Measurements from ENCODE around the gene NANS. TPM values are rescaled to one million over a fixed set of nuclear protein-coding genes. Genes with fewer than 3 reads are reported as not detected.
"Not testable (repeated sequence)": the region's sequence is repeated elsewhere in the genome, so short reads cannot be mapped to it uniquely, and the experiment has no call there.

Gene NANS
- total RNA-seq, 1 donor from 2014 or later, result 41.4 TPM

DNA sequence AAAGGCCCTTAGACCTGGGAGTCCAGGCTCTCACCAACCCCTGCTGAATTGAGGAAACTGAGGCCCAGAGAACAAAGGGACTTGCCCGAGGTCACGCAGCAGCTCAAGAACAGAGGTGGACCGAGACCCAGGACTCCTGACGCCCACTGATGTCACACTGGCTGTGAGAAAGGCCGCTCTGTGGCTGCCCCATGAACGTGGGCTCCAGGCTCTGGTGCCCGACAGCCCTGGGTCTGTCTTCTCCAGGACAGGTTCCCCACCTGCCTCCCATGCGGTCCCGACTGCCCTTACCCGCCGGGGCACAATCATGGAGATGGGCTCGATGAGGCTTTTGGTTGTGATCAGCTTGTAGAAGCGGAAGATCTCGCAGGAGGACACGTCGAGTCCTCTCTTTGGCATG, 71.8 kb downstream of the NANS start:
- Mint-ChIP-seq H3K4me1 (ENCODE audit: unreplicated experiment) (no peaks in the 10 kb centered on the region), H3K27me3 (ENCODE audit: unreplicated experiment) (no peaks in the 10 kb centered on the region), H3K36me3 (ENCODE audit: low read depth, unreplicated experiment) (no peaks in the 10 kb centered on the region), H3K27ac (ENCODE audit: unreplicated experiment) (no peak overlapping the region), H3K9me3 (ENCODE audit: unreplicated experiment) (no peaks in the 10 kb centered on the region), H3K4me3 (ENCODE audit: unreplicated experiment) (no peak overlapping the region)
- no peak for DNase-seq (ENCODE audit: low spot score)
- TF ChIP-seq, protein P1, sequence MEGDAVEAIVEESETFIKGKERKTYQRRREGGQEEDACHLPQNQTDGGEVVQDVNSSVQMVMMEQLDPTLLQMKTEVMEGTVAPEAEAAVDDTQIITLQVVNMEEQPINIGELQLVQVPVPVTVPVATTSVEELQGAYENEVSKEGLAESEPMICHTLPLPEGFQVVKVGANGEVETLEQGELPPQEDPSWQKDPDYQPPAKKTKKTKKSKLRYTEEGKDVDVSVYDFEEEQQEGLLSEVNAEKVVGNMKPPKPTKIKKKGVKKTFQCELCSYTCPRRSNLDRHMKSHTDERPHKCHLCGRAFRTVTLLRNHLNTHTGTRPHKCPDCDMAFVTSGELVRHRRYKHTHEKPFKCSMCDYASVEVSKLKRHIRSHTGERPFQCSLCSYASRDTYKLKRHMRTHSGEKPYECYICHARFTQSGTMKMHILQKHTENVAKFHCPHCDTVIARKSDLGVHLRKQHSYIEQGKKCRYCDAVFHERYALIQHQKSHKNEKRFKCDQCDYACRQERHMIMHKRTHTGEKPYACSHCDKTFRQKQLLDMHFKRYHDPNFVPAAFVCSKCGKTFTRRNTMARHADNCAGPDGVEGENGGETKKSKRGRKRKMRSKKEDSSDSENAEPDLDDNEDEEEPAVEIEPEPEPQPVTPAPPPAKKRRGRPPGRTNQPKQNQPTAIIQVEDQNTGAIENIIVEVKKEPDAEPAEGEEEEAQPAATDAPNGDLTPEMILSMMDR (IDR thresholded peaks at IDR 0.05; ENCODE audit: unreplicated experiment), result no peak

- H3K4me3 Mint-ChIP-seq (ENCODE audit: unreplicated experiment), result no peak overlapping the region
- H3K4me1 Mint-ChIP-seq (ENCODE audit: unreplicated experiment), result no peaks in the 10 kb centered on the region
- no peak for DNase-seq (ENCODE audit: low spot score)
- no peaks in the 10 kb centered on the region for H3K9me3 Mint-ChIP-seq (ENCODE audit: unreplicated experiment)
- no peak overlapping the region for H3K27ac Mint-ChIP-seq (ENCODE audit: unreplicated experiment)
- H3K27me3 Mint-ChIP-seq (ENCODE audit: unreplicated experiment), result no peaks in the 10 kb centered on the region
- TF ChIP-seq, protein P1 (IDR thresholded peaks at IDR 0.05; ENCODE audit: unreplicated experiment), result no peak
- no peaks in the 10 kb centered on the region for H3K36me3 Mint-ChIP-seq (ENCODE audit: low read depth, unreplicated experiment)
Measured at GRCh38 chr9:98129451-98129881, 72.9 kb downstream of the NANS start.

DNA sequence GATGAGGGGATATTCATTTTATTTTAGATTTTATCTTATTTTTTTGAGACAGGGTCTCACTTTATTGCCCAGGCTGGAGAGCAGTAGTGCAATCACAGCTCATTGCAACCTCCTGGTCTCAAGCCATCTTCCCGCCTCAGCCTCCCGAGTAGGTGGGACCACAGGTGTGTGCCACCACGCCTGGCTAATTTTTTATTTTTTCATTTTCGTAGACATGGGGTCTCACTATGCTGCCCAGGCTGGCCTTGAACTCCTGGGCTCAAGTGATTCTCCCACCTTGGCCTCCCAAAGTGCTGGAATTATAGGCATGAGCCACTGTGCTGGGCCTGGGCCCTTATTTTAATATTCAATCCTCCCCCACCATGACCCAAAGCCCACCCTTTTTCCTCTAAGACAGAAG, 73.5 kb downstream of the NANS start:
- not testable (repeated sequence) for H3K9me3 Mint-ChIP-seq (ENCODE audit: unreplicated experiment); H3K36me3 Mint-ChIP-seq (ENCODE audit: low read depth, unreplicated experiment); DNase-seq (ENCODE audit: low spot score); H3K4me1 Mint-ChIP-seq (ENCODE audit: unreplicated experiment); H3K27me3 Mint-ChIP-seq (ENCODE audit: unreplicated experiment); H3K27ac Mint-ChIP-seq (ENCODE audit: unreplicated experiment); H3K4me3 Mint-ChIP-seq (ENCODE audit: unreplicated experiment)

- Mint-ChIP-seq H3K27ac (ENCODE audit: unreplicated experiment) (no peak overlapping the region), H3K27me3 (ENCODE audit: unreplicated experiment) (no peaks in the 10 kb centered on the region), H3K4me1 (ENCODE audit: unreplicated experiment) (no peaks in the 10 kb centered on the region), H3K9me3 (ENCODE audit: unreplicated experiment) (no peaks in the 10 kb centered on the region), H3K4me3 (ENCODE audit: unreplicated experiment) (no peak overlapping the region), H3K36me3 (ENCODE audit: low read depth, unreplicated experiment) (no peaks in the 10 kb centered on the region)
- TF ChIP-seq, protein P1 (IDR thresholded peaks at IDR 0.05; ENCODE audit: unreplicated experiment), result no peak
- DNase-seq (ENCODE audit: low spot score), result no peak
Measured at GRCh38 chr9:98130576-98131228, 74.2 kb downstream of the NANS start.

DNA sequence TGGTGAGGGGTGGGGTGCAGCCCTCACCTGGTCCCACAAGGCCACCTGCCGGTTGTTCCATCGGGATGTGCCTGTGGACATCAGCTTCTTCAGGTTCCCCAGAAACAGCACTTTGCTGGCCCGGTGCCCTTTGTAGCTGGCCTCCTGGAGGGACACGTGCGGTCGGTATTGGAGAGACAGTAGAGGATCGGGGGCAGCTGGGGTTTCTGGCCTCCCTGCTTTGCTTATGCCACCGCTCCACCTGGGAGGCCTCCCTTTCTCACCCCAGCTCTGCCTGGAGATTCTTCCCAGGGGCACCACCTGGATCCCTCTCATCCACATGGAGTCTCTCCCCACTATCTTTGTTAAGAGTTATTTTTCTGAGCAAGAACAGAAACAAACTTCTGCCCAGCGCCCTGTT, 75.6 kb downstream of the NANS start:
- no peaks in the 10 kb centered on the region for H3K4me1 Mint-ChIP-seq (ENCODE audit: unreplicated experiment)

More for the DNA sequence above, 75.6 kb downstream of the NANS start:
- Mint-ChIP-seq H3K27me3 (ENCODE audit: unreplicated experiment) (no peaks in the 10 kb centered on the region), H3K36me3 (ENCODE audit: low read depth, unreplicated experiment) (peaks cover 4% of the 10 kb centered on the region), H3K27ac (ENCODE audit: unreplicated experiment) (no peak overlapping the region), H3K9me3 (ENCODE audit: unreplicated experiment) (no peaks in the 10 kb centered on the region), H3K4me3 (ENCODE audit: unreplicated experiment) (no peak overlapping the region)
- no peak for DNase-seq (ENCODE audit: low spot score)
- TF ChIP-seq, protein P1 (IDR thresholded peaks at IDR 0.05; ENCODE audit: unreplicated experiment), result no peak

Other genes with a start within 250 kb of the NANS start
- gene FOXE1, start 203.5 kb upstream of the NANS start, total RNA-seq (ENCODE audit: unreplicated experiment), result not detected
- 6.8 TPM for gene TRMO, start 134.2 kb upstream of the NANS start, total RNA-seq (ENCODE audit: unreplicated experiment)
- gene HEMGN, start 118.6 kb upstream of the NANS start, total RNA-seq (ENCODE audit: unreplicated experiment), result 0.44 TPM
- gene ANP32B, start 73.4 kb upstream of the NANS start, total RNA-seq (ENCODE audit: unreplicated experiment), result 108 TPM
- 0.97 TPM for gene TRIM14, start 62.5 kb downstream of the NANS start, total RNA-seq (ENCODE audit: unreplicated experiment)
- gene CORO2A, start 135.9 kb downstream of the NANS start, total RNA-seq (ENCODE audit: unreplicated experiment), result 5.5 TPM
- gene TBC1D2, start 198.9 kb downstream of the NANS start, total RNA-seq (ENCODE audit: unreplicated experiment), result 2.3 TPM